Measurements from ENCODE around the gene CUBN.

DNA sequence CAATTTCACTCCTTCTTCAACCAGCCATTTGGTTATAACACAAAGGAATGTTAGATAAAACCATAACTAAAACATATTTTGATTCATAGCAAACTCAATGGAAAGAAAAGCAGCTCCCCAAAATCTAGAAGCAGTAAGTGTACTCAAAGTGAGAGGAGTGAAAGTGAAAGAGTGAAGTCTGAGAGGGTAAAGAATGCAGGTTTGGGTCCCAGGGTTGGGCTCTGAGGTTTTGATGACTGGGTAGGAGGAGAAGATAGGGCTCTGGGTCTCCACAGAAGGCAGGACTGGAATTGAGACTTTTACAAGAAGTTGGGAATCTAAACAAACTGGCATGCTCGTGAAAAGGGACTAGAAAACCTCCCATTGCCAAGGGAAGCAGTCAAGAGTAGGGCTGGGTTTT, 227.0 kb downstream of the CUBN start:
- no peak for TF ChIP-seq POLR2A (IDR thresholded peaks at IDR 0.05)
- TF ChIP-seq POLR2AphosphoS5 (IDR thresholded peaks at IDR 0.05), result no peak
- TF ChIP-seq, protein P1, sequence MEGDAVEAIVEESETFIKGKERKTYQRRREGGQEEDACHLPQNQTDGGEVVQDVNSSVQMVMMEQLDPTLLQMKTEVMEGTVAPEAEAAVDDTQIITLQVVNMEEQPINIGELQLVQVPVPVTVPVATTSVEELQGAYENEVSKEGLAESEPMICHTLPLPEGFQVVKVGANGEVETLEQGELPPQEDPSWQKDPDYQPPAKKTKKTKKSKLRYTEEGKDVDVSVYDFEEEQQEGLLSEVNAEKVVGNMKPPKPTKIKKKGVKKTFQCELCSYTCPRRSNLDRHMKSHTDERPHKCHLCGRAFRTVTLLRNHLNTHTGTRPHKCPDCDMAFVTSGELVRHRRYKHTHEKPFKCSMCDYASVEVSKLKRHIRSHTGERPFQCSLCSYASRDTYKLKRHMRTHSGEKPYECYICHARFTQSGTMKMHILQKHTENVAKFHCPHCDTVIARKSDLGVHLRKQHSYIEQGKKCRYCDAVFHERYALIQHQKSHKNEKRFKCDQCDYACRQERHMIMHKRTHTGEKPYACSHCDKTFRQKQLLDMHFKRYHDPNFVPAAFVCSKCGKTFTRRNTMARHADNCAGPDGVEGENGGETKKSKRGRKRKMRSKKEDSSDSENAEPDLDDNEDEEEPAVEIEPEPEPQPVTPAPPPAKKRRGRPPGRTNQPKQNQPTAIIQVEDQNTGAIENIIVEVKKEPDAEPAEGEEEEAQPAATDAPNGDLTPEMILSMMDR (IDR thresholded peaks at IDR 0.05), result no peak

Data from transverse colon (tissue), 4 donors.